Fibroblast of pulmonary artery (primary cell): ENCODE data around the gene PCDHB12.
A peak's percentile ranks its signal among the peaks of the same experiment; 100 is the strongest.
"Not testable (repeated sequence)": the region's sequence is repeated elsewhere in the genome, so short reads cannot be mapped to it uniquely, and the experiment has no call there.

Experiments used
- DNase-seq: peaks from one replicate; pipeline ENCODE4 v3.0.0-alpha.2; 2010; ENCODE audit warnings: low read depth
- H3K4me3 ChIP-seq: replicated peaks from 2 replicates; pipeline ENCODE4 v1.5.1; 2011; ENCODE audit warnings: low read depth, mild to moderate bottlenecking, control low read depth, low read length, moderate library complexity
- TF ChIP-seq, protein P1 (sequence below): IDR thresholded peaks from 2 replicates; pipeline ENCODE4 v1.5.1; 2011; ENCODE audit warnings: mild to moderate bottlenecking, control low read depth, low read length, inconsistent platforms; ENCODE audit errors: missing control alignments

Gene PCDHB12

GRCh38 chr5:141182248-141182647 is 26.3 kb upstream of the PCDHB12 start, which contains the start of gene PCDHB16:
Gene PCDHB16 (plus strand): TSS chr5:141182387. CDS start chr5:141182560, 173 bp downstream.
- no peak within 1 kb of the TSS for H3K4me3 ChIP-seq
- TF ChIP-seq, protein P1, sequence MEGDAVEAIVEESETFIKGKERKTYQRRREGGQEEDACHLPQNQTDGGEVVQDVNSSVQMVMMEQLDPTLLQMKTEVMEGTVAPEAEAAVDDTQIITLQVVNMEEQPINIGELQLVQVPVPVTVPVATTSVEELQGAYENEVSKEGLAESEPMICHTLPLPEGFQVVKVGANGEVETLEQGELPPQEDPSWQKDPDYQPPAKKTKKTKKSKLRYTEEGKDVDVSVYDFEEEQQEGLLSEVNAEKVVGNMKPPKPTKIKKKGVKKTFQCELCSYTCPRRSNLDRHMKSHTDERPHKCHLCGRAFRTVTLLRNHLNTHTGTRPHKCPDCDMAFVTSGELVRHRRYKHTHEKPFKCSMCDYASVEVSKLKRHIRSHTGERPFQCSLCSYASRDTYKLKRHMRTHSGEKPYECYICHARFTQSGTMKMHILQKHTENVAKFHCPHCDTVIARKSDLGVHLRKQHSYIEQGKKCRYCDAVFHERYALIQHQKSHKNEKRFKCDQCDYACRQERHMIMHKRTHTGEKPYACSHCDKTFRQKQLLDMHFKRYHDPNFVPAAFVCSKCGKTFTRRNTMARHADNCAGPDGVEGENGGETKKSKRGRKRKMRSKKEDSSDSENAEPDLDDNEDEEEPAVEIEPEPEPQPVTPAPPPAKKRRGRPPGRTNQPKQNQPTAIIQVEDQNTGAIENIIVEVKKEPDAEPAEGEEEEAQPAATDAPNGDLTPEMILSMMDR = no peak
- peak; percentile 16 for DNase-seq

GRCh38 chr5:141184117-141184855 is 24.2 kb upstream of the PCDHB12 start:
- H3K4me3 ChIP-seq, DNase-seq: not testable (repeated sequence)

GRCh38 chr5:141186897-141187512 is 21.5 kb upstream of the PCDHB12 start, which contains the start of gene PCDHB9:
Gene PCDHB9 (plus strand): TSS chr5:141187161. CDS start chr5:141187319, 158 bp downstream.
- DNase-seq = peak; percentile 7
- TF ChIP-seq, protein P1 = peak; percentile 25
- no peak within 1 kb of the TSS for H3K4me3 ChIP-seq

- H3K4me3 ChIP-seq, DNase-seq: not testable (repeated sequence)
These were observed 19.8 kb upstream of the PCDHB12 start for GRCh38 chr5:141188682-141189081.

GRCh38 chr5:141189131-141189530 is 19.4 kb upstream of the PCDHB12 start:
- not testable (repeated sequence) for H3K4me3 ChIP-seq, DNase-seq

DNA sequence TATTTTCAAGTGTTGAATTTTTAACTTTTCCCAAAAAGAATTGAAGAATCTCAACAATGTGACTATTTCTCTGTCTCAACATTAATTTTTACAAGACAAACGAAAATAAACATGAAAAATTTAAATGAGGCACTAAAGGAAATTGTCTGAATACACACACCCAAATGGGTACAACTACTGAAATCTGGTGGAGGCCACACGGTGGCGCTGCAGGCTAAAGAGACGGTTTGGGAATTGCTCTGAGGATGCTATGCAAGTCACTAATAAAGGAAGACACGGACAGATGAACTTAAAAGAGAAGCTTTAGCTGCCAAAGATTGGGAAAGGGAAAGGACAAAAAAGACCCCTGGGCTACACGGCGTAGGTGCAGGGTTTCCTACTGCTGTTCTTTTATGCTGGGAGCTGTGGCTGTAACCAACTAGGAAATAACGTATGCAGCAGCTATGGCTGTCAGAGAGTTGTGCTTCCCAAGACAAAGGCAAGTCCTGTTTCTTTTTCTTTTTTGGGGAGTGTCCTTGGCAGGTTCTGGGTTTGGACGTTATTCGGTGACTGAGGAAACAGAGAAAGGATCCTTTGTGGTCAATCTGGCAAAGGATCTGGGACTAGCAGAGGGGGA is 16.3 kb upstream of the PCDHB12 start, which contains the start of gene PCDHB10:
PCDHB10 (plus strand) TSS at position 244 of the 616 bp plus-strand sequence; CDS start at position 444, 200 bp downstream.
- H3K4me3 ChIP-seq = no peak within 1 kb of the TSS
- TF ChIP-seq, protein P1 = peak; percentile 24
- peak; percentile 13 for DNase-seq

DNA sequence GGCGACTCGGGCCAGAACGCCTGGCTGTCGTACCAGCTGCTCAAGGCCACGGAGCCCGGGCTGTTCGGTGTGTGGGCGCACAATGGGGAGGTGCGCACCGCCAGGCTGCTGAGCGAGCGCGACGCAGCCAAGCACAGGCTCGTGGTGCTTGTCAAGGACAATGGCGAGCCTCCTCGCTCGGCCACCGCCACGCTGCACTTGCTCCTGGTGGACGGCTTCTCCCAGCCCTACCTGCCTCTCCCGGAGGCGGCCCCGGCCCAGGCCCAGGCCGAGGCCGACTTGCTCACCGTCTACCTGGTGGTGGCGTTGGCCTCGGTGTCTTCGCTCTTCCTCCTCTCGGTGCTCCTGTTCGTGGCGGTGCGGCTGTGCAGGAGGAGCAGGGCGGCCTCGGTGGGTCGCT is 14.2 kb upstream of the PCDHB12 start:
- not testable (repeated sequence) for H3K4me3 ChIP-seq, DNase-seq

DNA sequence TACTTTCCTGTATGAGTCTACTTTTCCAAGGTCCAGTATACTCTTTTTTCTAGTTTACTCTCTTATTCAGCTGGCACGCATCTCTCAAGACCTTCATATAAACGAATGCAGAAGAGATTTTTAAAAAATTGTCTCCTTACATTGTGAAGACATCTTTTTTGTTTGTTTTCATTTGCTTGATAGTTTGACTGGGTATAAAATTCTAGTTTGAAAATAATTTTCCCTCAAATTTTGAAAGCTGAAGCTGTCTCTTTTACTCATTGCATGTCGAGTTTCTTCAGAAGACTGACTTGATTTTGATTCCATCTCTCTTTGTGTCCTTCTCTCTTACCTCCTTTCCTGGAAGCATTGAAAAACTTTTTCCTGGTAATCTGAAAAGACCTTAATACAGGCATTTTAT is 12.2 kb upstream of the PCDHB12 start:
- TF ChIP-seq, protein P1 = no peak
- H3K4me3 ChIP-seq = no peak overlapping the region
- no peak for DNase-seq
